ENCODE measurements around the gene DCDC1.

The DCDC1 gene

GRCh38 chr11:31369348-31370329, at the start of gene DCDC1, which contains the start of gene DNAJC24:
DCDC1 (minus strand) TSS chr11:31369739; CDS start chr11:31328280, 41,459 bp downstream.
DNAJC24 (plus strand) TSS chr11:31369860; CDS start chr11:31370749, 889 bp downstream.
- peak; percentile 52 to 95 (median 86) for DNase-seq

GRCh38 chr11:31419138-31419537, 49.6 kb upstream of the DCDC1 start:
- DNase-seq = no peak

- DNase-seq = no peak
Observed at GRCh38 chr11:31417816-31418215, 48.3 kb upstream of the DCDC1 start.

- no peak for DNase-seq
Observed at GRCh38 chr11:31417357-31417756, 47.8 kb upstream of the DCDC1 start.

GRCh38 chr11:31415435-31415834, 45.9 kb upstream of the DCDC1 start:
- no peak for DNase-seq

- no peak for DNase-seq
Observed at GRCh38 chr11:31414338-31414737, 44.8 kb upstream of the DCDC1 start.

- no peak for DNase-seq
Observed at GRCh38 chr11:31412946-31413345, 43.4 kb upstream of the DCDC1 start.

GRCh38 chr11:31408201-31408600, 38.7 kb upstream of the DCDC1 start:
- DNase-seq = no peak

GRCh38 chr11:31404614-31405013, 35.1 kb upstream of the DCDC1 start:
- no peak for DNase-seq

GRCh38 chr11:31397239-31397834, 27.8 kb upstream of the DCDC1 start:
- DNase-seq = no peak

- no peak for DNase-seq
Observed at GRCh38 chr11:31387379-31387778, 17.8 kb upstream of the DCDC1 start.

- no peak for DNase-seq
Observed at GRCh38 chr11:31383116-31383515, 13.6 kb upstream of the DCDC1 start.

GRCh38 chr11:31375879-31376278, 6.3 kb upstream of the DCDC1 start:
- no peak for DNase-seq

GRCh38 chr11:31366795-31367194, 2.7 kb downstream of the DCDC1 start:
- DNase-seq = no peak

GRCh38 chr11:31361743-31362142, 7.8 kb downstream of the DCDC1 start:
- no peak for DNase-seq

GRCh38 chr11:31355817-31356216, 13.7 kb downstream of the DCDC1 start:
- DNase-seq = no peak

- no peak for DNase-seq
Observed at GRCh38 chr11:31355131-31355530, 14.4 kb downstream of the DCDC1 start.

GRCh38 chr11:31351168-31351567, 18.4 kb downstream of the DCDC1 start:
- DNase-seq = no peak

GRCh38 chr11:31340903-31341572, 28.5 kb downstream of the DCDC1 start:
- no peak for DNase-seq

GRCh38 chr11:31337806-31338205, 31.7 kb downstream of the DCDC1 start:
- no peak for DNase-seq

- DNase-seq = no peak
Observed at GRCh38 chr11:31328697-31329096, 40.8 kb downstream of the DCDC1 start.

- no peak for DNase-seq
Observed at GRCh38 chr11:31327417-31327816, 42.1 kb downstream of the DCDC1 start.

Measured in nucleus accumbens (tissue), 56 donors.